Non-pigmented ciliary epithelial cell (primary cell): ENCODE data around the gene MAP4.
A peak's percentile ranks its signal among the peaks of the same experiment; 100 is the strongest.
"Not testable (repeated sequence)": the region's sequence is repeated elsewhere in the genome, so short reads cannot be mapped to it uniquely, and the experiment has no call there.

Experiments
- DNase-seq: peaks from one replicate; pipeline ENCODE4 v3.0.0-alpha.2; 2010; ENCODE audit warnings: low read depth

MAP4 gene

GRCh38 chr3:48013288-48013980, 2.8 kb downstream of the MAP4 start:
- DNase-seq, result no peak

GRCh38 chr3:48012659-48013058, 3.6 kb downstream of the MAP4 start:
- no peak for DNase-seq

DNA sequence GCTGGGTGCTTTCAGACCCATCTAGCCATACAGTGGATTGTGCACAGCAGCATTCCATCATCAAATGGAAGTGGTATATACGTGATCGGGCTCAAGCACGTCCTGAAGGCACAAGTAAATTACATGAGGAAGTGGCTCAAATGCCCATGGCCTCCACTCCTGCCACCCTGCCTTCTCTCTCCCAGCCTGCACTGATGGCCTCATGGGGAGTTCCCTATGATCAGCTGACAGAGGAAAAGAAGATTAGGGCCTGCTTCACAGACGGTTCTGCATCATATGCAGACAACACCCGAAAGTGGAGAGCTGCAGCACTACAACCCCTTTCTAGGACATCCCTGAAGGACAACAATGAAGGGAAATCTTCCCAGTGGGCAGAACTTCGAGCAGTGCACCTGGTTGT, 8.2 kb downstream of the MAP4 start:
- not testable (repeated sequence) for DNase-seq

- DNase-seq, result not testable (repeated sequence)
Measured at GRCh38 chr3:48007361-48007760, 8.9 kb downstream of the MAP4 start.

DNA sequence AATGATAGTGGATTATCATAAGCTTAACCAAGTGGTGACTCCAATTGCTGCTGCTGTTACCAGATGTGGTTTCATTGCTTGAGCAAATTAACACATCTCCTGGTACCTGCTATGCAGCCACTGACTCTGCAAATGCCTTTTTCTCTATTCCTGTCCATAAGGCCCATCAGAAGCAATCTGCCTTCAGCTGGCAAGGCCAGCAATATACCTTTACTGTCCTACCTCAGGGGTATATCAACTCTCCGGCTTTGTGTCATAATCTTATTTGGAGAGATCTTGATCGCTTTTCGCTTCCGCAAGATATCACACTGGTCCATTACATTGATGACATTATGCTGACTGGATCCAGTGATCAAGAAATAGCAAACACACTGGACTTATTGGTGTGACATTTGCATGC, 9.4 kb downstream of the MAP4 start:
- DNase-seq, result not testable (repeated sequence)

GRCh38 chr3:48004694-48005093, 11.5 kb downstream of the MAP4 start:
- no peak for DNase-seq

- DNase-seq, result no peak
Measured at GRCh38 chr3:48002787-48003186, 13.4 kb downstream of the MAP4 start.

GRCh38 chr3:48001991-48002390, 14.2 kb downstream of the MAP4 start:
- DNase-seq, result no peak

DNA sequence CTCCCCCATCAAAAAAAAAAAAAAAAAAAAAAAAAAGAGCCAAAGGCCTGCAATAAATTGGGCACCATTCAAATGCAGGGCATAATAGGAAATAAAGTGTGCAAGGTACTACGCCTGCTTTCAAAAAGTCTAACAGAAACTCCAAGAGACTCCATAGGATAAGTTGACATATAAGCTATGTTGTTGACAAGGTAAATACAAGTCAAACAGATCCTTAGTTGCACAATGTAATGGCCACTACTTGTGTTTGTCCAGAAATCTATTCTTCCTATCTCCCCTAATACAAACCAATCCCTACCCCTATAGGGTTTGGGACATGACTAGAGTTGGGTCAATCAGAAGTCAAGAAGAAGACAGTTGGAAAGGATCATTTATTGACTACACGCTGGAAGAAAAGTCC, 16.0 kb downstream of the MAP4 start:
- no peak for DNase-seq

- no peak for DNase-seq
Measured at GRCh38 chr3:47996440-47996839, 19.8 kb downstream of the MAP4 start.

DNA sequence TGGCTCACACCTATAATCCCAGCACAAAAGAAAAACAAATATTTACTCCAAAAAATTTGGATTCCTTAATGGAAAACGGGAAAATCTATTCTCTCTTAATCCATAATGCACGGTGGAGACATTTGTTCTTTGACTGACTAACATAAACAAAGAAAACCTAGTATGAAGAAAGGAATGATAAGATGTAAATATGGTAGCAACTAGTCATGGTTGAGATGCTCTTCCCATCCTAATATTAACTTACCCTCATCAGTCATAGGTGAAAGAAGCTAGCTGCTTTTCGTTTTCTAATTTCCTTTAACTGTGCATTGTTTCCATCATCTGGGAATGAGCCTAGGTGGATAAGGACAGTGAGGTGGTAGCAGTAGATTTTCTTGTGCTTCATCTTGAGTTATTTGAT, 22.0 kb downstream of the MAP4 start:
- no peak for DNase-seq

DNA sequence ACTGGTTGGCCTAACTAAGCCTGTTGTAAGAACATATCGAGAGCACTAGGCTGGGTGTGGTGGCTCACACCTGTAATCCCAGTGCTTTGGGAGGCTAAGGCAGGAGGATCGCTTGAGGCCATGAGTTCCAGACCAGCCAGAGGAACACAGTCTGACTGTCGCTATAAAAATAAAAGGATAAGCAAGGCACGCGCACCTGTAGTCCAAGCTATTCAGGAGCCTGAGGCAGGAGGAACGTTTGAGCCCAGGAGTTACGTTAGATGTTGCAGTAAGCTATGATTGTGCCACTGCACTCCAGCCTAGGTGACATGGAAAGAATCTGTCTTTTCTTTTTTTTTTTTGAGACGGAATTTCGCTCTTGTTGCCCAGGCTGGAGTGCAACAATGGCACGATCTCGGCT, 24.9 kb downstream of the MAP4 start:
- no peak for DNase-seq

GRCh38 chr3:47989981-47990440, 26.2 kb downstream of the MAP4 start:
- peak; percentile 79 for DNase-seq

DNA sequence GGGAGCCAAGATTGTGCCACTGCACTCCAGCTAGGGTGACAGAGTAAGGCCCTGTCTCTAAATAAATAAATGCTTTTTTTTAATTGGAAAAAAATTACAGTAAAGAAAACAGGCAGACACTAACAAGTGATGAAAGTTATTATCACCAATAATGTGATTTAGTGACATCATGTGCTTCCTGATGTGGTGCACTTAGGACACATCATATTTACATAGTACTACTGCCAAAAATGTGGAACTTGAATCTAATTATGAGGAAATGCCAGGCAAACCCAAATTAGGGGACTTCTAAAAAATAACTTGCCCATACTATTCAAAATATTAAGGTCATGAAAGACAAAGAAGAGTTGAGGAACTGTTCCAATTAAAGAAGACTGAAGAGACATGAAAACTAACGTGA, 30.8 kb downstream of the MAP4 start:
- DNase-seq, result no peak

DNA sequence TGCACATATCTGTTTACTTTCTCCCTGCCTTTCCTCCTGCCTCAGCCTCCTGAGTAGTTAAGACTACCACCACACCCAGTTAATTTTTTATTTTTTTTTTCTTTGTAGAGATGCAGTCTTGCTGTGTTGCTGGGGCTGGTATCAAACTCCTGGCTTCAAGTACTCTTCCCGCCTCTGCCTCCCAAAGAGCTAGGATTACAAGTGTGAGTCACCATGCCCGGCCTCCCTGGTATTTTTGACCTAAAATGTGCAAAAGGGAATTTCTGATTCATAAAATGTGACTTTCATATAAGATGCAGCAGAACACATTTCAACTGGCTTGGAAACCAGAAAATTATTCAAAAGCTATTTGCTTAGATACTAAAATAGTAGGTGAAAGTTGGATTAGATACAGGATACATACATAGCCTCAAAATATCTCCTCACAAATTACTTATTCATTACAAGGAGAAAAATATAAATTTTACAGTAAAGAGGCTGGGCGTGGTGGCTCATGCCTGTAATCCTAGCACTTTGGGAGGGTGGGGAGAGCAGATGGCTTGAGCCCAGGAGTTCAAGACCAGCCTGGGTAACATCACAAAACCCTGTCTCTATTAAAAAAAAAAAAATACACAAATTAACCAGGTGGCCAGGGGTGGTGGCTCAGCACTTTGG, 32.0 kb downstream of the MAP4 start:
- DNase-seq, result peak; percentile 45

- no peak for DNase-seq
Measured at GRCh38 chr3:47980795-47981194, 35.4 kb downstream of the MAP4 start.

DNA sequence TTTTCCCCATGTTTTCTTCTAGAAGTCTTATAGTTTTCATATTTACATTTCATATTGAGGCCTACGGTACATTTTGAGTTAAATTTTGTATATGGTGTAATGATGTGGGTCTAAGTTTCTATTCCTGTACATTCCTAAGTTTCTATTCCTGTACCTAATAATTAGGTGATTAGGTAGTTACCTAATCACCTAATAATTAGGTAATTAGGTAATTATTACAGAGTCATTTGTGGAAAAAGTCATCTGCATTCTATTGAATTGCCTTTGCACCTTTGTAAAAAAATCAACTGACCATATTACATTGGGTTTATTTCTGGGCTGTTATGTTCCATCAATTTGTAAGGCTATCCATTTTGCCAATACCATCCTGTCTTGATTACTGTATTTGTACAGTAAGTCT, 37.1 kb downstream of the MAP4 start:
- no peak for DNase-seq

GRCh38 chr3:47978386-47978785, 37.8 kb downstream of the MAP4 start:
- DNase-seq, result no peak

DNA sequence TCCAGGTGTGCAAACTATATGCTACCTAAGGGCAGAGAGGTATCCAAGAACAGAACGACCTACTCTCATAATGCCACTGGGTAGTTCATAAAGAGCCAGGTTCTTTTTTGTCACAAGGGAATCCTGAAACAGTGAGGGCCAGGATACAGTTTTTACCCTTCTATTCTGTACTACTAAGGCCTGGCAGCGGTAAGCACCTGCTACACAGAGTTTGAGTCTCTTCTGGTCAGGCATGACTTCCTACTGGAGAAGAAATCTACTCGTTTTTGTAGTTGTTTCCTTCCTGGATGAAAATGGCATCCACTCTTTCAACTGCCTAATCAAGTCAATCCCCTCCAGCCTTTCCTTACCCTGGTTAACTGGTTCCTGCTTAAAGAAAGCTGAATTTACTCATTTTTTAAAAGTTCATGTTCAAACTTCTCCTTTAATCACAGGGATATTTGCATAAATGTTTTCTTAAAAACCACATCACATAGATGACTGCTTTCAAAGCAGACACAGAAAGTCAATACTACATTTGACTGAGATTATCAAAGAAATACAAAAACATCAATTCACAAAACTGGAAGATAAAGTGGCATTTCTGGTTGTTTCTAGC, 40.0 kb downstream of the MAP4 start:
- DNase-seq, result no peak

DNA sequence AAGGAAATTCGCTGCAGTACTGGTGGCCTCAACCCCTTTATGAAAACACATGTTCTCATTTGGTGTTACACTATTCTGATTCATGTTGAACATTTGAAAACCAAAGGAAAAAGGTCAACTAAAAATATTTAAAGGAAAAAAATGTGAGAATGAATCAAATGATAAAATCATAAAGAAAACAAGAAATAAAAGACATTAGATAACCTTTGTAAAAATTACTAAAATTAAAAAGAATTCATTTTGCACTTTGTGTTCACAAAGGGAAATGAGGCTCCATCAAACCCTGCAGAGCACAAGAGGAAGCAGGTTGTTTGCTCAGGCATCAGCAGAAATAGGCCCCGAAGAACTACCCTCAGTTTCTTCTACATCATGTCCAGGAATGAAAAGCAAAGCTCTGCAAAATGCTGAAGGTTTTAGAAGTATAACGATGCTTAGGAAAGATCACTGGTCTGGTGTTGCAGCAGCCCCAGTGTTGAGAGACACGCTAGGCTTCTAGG, 41.2 kb downstream of the MAP4 start:
- DNase-seq, result no peak

DNA sequence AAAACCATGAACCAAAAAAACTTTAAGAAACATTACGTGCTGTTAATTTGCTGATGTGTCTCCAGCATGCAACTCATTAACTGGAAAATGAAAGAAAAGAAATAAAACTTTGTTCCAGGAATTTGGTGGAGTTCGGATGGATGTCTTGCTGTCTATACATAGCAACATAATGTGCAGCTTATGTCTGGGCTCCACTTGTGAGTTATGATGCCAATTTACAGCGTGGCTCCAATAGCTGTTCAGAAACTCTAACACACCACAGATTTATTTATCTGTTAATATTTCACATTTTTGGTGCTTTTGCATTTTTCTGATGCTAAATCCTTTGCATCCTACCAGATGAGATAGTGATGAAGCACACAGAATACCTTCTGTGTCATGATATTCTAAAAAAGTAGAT, 45.1 kb downstream of the MAP4 start:
- no peak for DNase-seq

DNA sequence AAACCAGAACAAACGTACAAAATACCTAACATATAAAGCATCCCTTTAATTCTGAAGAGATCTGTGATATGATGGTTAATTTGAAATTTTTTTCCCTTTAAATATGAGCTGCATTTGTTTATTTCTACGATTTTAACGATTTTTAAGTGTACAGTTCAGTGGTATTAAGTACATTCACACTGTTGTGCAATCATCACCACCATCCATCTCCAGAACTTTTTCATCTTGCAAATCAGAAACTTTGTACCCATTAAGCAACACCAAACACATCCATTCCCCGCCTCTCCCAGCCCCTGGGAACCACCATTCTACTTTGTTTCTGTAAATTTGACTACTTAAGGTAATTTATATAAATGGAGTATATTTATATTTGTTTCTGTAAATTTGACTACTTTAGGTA, 51.5 kb downstream of the MAP4 start:
- DNase-seq, result no peak
